ENCODE measurements around the gene SBSN.

GRCh38 chr19:35516310-35516709 is 11.8 kb downstream of the SBSN start:
- TF ChIP-seq CTCF (IDR thresholded peaks at IDR 0.05), result no peak
- no peak for TF ChIP-seq POLR2A (IDR thresholded peaks at IDR 0.05)

All from lower leg skin (tissue), 3 donors.